Measurements from ENCODE around the gene HERC3.

HERC3 gene

DNA sequence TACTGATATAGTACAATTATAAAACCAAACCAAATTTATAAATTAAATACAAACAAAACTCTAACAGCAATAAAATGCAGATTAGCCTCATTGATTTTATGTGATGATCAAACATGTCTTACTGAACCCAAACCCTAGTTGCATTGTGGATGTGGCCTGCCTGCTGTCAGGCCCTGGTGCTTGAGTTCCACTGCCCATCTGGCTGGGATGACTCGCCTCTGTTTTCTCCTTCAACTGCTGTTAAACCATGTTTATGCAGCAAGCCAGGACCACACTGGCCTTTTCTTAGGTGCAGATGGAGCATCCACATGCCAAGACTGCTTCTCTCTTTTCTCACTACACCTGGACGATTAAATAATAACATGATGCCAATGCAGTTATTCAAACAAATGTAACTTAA, 82.7 kb downstream of the HERC3 start:
- no peak for FAIRE-seq
- TF ChIP-seq, protein P1, sequence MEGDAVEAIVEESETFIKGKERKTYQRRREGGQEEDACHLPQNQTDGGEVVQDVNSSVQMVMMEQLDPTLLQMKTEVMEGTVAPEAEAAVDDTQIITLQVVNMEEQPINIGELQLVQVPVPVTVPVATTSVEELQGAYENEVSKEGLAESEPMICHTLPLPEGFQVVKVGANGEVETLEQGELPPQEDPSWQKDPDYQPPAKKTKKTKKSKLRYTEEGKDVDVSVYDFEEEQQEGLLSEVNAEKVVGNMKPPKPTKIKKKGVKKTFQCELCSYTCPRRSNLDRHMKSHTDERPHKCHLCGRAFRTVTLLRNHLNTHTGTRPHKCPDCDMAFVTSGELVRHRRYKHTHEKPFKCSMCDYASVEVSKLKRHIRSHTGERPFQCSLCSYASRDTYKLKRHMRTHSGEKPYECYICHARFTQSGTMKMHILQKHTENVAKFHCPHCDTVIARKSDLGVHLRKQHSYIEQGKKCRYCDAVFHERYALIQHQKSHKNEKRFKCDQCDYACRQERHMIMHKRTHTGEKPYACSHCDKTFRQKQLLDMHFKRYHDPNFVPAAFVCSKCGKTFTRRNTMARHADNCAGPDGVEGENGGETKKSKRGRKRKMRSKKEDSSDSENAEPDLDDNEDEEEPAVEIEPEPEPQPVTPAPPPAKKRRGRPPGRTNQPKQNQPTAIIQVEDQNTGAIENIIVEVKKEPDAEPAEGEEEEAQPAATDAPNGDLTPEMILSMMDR (IDR thresholded peaks at IDR 0.05; ENCODE audit: insufficient read depth, missing control alignments): no peak
- no peak for DNase-seq (ENCODE audit: insufficient read length, low spot score)

GRCh38 chr4:88675543-88675942, 83.3 kb downstream of the HERC3 start:
- TF ChIP-seq, protein P1 (IDR thresholded peaks at IDR 0.05; ENCODE audit: insufficient read depth, missing control alignments): no peak
- no peak for FAIRE-seq

GRCh38 chr4:88681209-88681608, 88.9 kb downstream of the HERC3 start:
- TF ChIP-seq, protein P1 (IDR thresholded peaks at IDR 0.05; ENCODE audit: insufficient read depth, missing control alignments): no peak
- DNase-seq (ENCODE audit: insufficient read length, low spot score) (no peak), FAIRE-seq (no peak)

More at GRCh38 chr4:88675543-88675942, 83.3 kb downstream of the HERC3 start:
- DNase-seq (ENCODE audit: insufficient read length, low spot score): no peak

DNA sequence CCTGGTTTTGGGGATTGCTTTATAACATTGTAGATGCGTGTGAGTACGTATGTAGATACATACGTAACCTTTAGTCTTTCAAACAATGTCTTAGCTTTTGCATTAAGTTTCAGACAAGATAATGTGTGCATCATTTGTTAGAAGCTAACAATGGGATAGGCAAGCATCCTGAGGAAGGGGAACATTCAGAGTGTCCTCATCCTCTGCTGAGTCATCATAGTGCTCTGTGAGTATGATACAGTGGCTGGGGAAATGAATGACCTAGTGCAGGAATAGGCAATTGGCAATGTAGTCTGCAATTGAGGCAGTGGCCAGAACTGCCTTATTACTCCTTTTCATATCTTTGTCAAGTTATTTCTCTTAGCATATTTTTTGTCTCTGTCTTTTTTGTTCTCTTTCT, 98.1 kb downstream of the HERC3 start:
- DNase-seq (ENCODE audit: insufficient read length, low spot score) (no peak), FAIRE-seq (no peak)
- TF ChIP-seq, protein P1 (IDR thresholded peaks at IDR 0.05; ENCODE audit: insufficient read depth, missing control alignments): no peak

DNA sequence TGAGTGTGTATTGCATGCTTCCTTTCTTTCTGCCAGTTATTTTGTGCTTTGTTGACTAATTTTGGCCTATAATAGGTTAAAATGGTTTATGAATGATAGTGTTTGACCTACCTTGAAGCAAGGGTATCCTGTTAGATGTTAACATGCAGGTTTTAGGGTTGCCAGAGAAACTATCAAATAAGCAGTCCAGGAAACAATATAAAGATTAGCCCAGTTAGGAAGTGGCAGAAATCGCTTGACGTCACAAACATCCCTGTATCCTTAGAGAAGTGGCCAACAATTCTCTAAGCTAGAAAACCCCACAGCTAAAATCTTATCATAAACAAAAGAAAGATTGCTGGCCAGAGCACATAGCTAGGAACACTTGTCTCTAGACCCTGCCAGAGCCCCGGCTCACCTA, 101.5 kb downstream of the HERC3 start:
- FAIRE-seq (no peak), DNase-seq (ENCODE audit: insufficient read length, low spot score) (no peak)
- TF ChIP-seq, protein P1 (IDR thresholded peaks at IDR 0.05; ENCODE audit: insufficient read depth, missing control alignments): no peak

GRCh38 chr4:88696630-88697029, 104.3 kb downstream of the HERC3 start:
- FAIRE-seq: no peak
- DNase-seq (ENCODE audit: insufficient read length, low spot score): no peak
- TF ChIP-seq, protein P1 (IDR thresholded peaks at IDR 0.05; ENCODE audit: insufficient read depth, missing control alignments): no peak

- TF ChIP-seq, protein P1 (IDR thresholded peaks at IDR 0.05; ENCODE audit: insufficient read depth, missing control alignments): no peak
- DNase-seq (ENCODE audit: insufficient read length, low spot score) (no peak), FAIRE-seq (no peak)
Measured at GRCh38 chr4:88697141-88697540, 104.9 kb downstream of the HERC3 start.
